GM21528 (cell line): ENCODE results near the gene SORCS2.

Experiments used
- ATAC-seq: cut with Tn5 transposase; IDR thresholded peaks from one replicate; pipeline ENCODE4 v1.9.1; 2021; ENCODE audit warnings: mild to moderate bottlenecking, moderate library complexity; ENCODE audit not compliant: unreplicated experiment, low FRiP score

The SORCS2 gene

GRCh38 chr4:7511525-7511924, 319.2 kb downstream of the SORCS2 start:
- ATAC-seq: no peak

- ATAC-seq: no peak
Observed at GRCh38 chr4:7512428-7512827, 320.1 kb downstream of the SORCS2 start.

- ATAC-seq: no peak
Observed at GRCh38 chr4:7512946-7513345, 320.6 kb downstream of the SORCS2 start.

- no peak for ATAC-seq
Observed at GRCh38 chr4:7513671-7514070, 321.3 kb downstream of the SORCS2 start.

- no peak for ATAC-seq
Observed at GRCh38 chr4:7514281-7514680, 321.9 kb downstream of the SORCS2 start.

- no peak for ATAC-seq
Observed at GRCh38 chr4:7514789-7515188, 322.5 kb downstream of the SORCS2 start.

GRCh38 chr4:7515390-7515902, 323.1 kb downstream of the SORCS2 start:
- no peak for ATAC-seq

GRCh38 chr4:7516096-7516772, 323.9 kb downstream of the SORCS2 start:
- ATAC-seq: no peak

- no peak for ATAC-seq
Observed at GRCh38 chr4:7516773-7517144, 324.4 kb downstream of the SORCS2 start.

GRCh38 chr4:7518871-7519637, 326.7 kb downstream of the SORCS2 start:
- ATAC-seq: no peak

- no peak for ATAC-seq
Observed at GRCh38 chr4:7519638-7520376, 327.5 kb downstream of the SORCS2 start.

GRCh38 chr4:7521666-7522065, 329.3 kb downstream of the SORCS2 start:
- ATAC-seq: no peak

- no peak for ATAC-seq
Observed at GRCh38 chr4:7522452-7523220, 330.3 kb downstream of the SORCS2 start.

GRCh38 chr4:7523526-7523925, 331.2 kb downstream of the SORCS2 start:
- ATAC-seq: no peak

GRCh38 chr4:7524064-7524682, 331.8 kb downstream of the SORCS2 start:
- no peak for ATAC-seq

- ATAC-seq: no peak
Observed at GRCh38 chr4:7524843-7525242, 332.5 kb downstream of the SORCS2 start.

- ATAC-seq: no peak
Observed at GRCh38 chr4:7526491-7526890, 334.2 kb downstream of the SORCS2 start.

GRCh38 chr4:7526929-7527535, 334.7 kb downstream of the SORCS2 start:
- ATAC-seq: no peak

- ATAC-seq: no peak
Observed at GRCh38 chr4:7529368-7530080, 337.2 kb downstream of the SORCS2 start.
